BE2C (cell line): ENCODE results near the gene PIGR.
"Not testable (repeated sequence)": the region's sequence is repeated elsewhere in the genome, so short reads cannot be mapped to it uniquely, and the experiment has no call there.

Experiments used
- DNase-seq: peaks from one replicate; pipeline ENCODE4 v3.0.0-alpha.2; 2020
- H3K27me3 ChIP-seq: fragments of 250-450 bp; sonication (Bioruptor Pico); 2 replicates; pipeline ENCODE4 v1.5.1; 2020; ENCODE audit warnings: mild to moderate bottlenecking
- H3K36me3 ChIP-seq: fragments of 250-450 bp; sonication (Bioruptor Pico); 2 replicates; pipeline ENCODE4 v1.5.1; 2020; ENCODE audit warnings: mild to moderate bottlenecking
- H3K4me1 ChIP-seq: fragments of 250-450 bp; sonication (Bioruptor Pico); 2 replicates; pipeline ENCODE4 v1.5.1; 2020
- H3K4me3 ChIP-seq: 2 replicates; pipeline ENCODE4 v1.5.1; 2011; ENCODE audit warnings: low read depth, low read length
- H3K9me3 ChIP-seq: fragments of 250-450 bp; sonication (Bioruptor Pico); 2 replicates; pipeline ENCODE4 v1.5.1; 2020
- CTCF ChIP-seq: IDR thresholded peaks from 2 replicates; pipeline ENCODE4 v1.5.1; 2012; ENCODE audit warnings: mild to moderate bottlenecking, low read depth, low read length

PIGR gene

GRCh38 chr1:206926286-206926685, 20.0 kb downstream of the PIGR start:
- no peaks in the 10 kb centered on the region for H3K4me1 ChIP-seq
- H3K9me3 ChIP-seq, result no peaks in the 10 kb centered on the region
- no peaks in the 10 kb centered on the region for H3K36me3 ChIP-seq
- DNase-seq, result no peak
- H3K4me3 ChIP-seq, result no peak overlapping the region
- TF ChIP-seq CTCF, result no peak
- no peaks in the 10 kb centered on the region for H3K27me3 ChIP-seq

GRCh38 chr1:206925106-206925736, 21.0 kb downstream of the PIGR start:
- Histone ChIP-seq H3K27me3 (no peaks in the 10 kb centered on the region), H3K4me3 (no peak overlapping the region), H3K4me1 (no peaks in the 10 kb centered on the region), H3K9me3 (no peaks in the 10 kb centered on the region), H3K36me3 (no peaks in the 10 kb centered on the region)
- no peak for DNase-seq
- TF ChIP-seq CTCF, result peak; percentile 16; the same call in 1 of the 2 replicates

- Histone ChIP-seq H3K36me3 (no peaks in the 10 kb centered on the region), H3K27me3 (no peaks in the 10 kb centered on the region), H3K4me3 (no peak overlapping the region), H3K4me1 (no peaks in the 10 kb centered on the region), H3K9me3 (no peaks in the 10 kb centered on the region)
- TF ChIP-seq CTCF, result no peak
- DNase-seq, result no peak
Observed at GRCh38 chr1:206924592-206925105, 21.6 kb downstream of the PIGR start.

- not testable (repeated sequence) for H3K36me3 ChIP-seq, DNase-seq, H3K27me3 ChIP-seq, H3K4me3 ChIP-seq, H3K4me1 ChIP-seq, H3K9me3 ChIP-seq
Observed at GRCh38 chr1:206923961-206924557, 22.2 kb downstream of the PIGR start.

GRCh38 chr1:206923009-206923960, 23.0 kb downstream of the PIGR start:
- Histone ChIP-seq H3K36me3 (no peaks in the 10 kb centered on the region), H3K9me3 (no peaks in the 10 kb centered on the region), H3K27me3 (no peaks in the 10 kb centered on the region), H3K4me1 (no peaks in the 10 kb centered on the region), H3K4me3 (no peak overlapping the region)
- no peak for DNase-seq
- TF ChIP-seq CTCF, result no peak

GRCh38 chr1:206922524-206922923, 23.7 kb downstream of the PIGR start:
- no peak for DNase-seq

More at GRCh38 chr1:206922524-206922923, 23.7 kb downstream of the PIGR start:
- Histone ChIP-seq H3K4me1 (no peaks in the 10 kb centered on the region), H3K9me3 (no peaks in the 10 kb centered on the region), H3K36me3 (no peaks in the 10 kb centered on the region), H3K27me3 (no peaks in the 10 kb centered on the region), H3K4me3 (no peak overlapping the region)
- TF ChIP-seq CTCF, result no peak
